HUES48 (cell line): ENCODE data around the gene TMEM240.
"Not testable (repeated sequence)": the region's sequence is repeated elsewhere in the genome, so short reads cannot be mapped to it uniquely, and the experiment has no call there.

Experiments
- H3K27ac ChIP-seq: one replicate; pipeline ENCODE4 v1.7.0; 2013; ENCODE audit warnings: low read depth, low read length, inconsistent platforms
- H3K27me3 ChIP-seq: 2 replicates; pipeline ENCODE4 v1.6.1; 2013; ENCODE audit warnings: mild to moderate bottlenecking, low read length; ENCODE audit not compliant: control insufficient read depth, insufficient read depth
- H3K36me3 ChIP-seq: 2 replicates; pipeline ENCODE4 v1.6.1; 2013; ENCODE audit warnings: low read length; ENCODE audit not compliant: control insufficient read depth, insufficient read depth
- H3K4me1 ChIP-seq: 2 replicates; pipeline ENCODE4 v1.6.1; 2013; ENCODE audit warnings: mild to moderate bottlenecking, low read length; ENCODE audit not compliant: control insufficient read depth, insufficient read depth
- H3K4me3 ChIP-seq: 2 replicates; pipeline ENCODE4 v1.5.1; 2013; ENCODE audit warnings: mild to moderate bottlenecking, low read depth, low read length
- H3K9ac ChIP-seq: 2 replicates; pipeline ENCODE4 v1.6.1; 2013; ENCODE audit warnings: mild to moderate bottlenecking, low read depth, low read length, moderate library complexity
- H3K9me3 ChIP-seq: 2 replicates; pipeline ENCODE4 v1.6.1; 2013; ENCODE audit warnings: low read length; ENCODE audit not compliant: control insufficient read depth, insufficient read depth

TMEM240 gene

GRCh38 chr1:1538334-1538733 is 2.1 kb downstream of the TMEM240 start:
- no peak overlapping the region for H3K4me3 ChIP-seq
- H3K9ac ChIP-seq: no peak overlapping the region
- no peak overlapping the region for H3K27ac ChIP-seq
- H3K9me3 ChIP-seq: no peaks in the 10 kb centered on the region
- H3K36me3 ChIP-seq: peaks cover 32% of the 10 kb centered on the region
- H3K27me3 ChIP-seq: no peaks in the 10 kb centered on the region
- no peaks in the 10 kb centered on the region for H3K4me1 ChIP-seq

- Histone ChIP-seq H3K36me3 (peaks cover 26% of the 10 kb centered on the region), H3K4me3 (no peak overlapping the region), H3K9me3 (no peaks in the 10 kb centered on the region)
These were observed 2.7 kb downstream of the TMEM240 start for GRCh38 chr1:1537626-1538250.

GRCh38 chr1:1536938-1537546 is 3.4 kb downstream of the TMEM240 start:
- Histone ChIP-seq H3K36me3 (peaks cover 23% of the 10 kb centered on the region), H3K9ac (no peak overlapping the region)

More at GRCh38 chr1:1537626-1538250, 2.7 kb downstream of the TMEM240 start:
- Histone ChIP-seq H3K27ac (no peak overlapping the region), H3K9ac (no peak overlapping the region), H3K4me1 (no peaks in the 10 kb centered on the region), H3K27me3 (no peaks in the 10 kb centered on the region)

GRCh38 chr1:1536019-1536937 is 4.1 kb downstream of the TMEM240 start:
- Histone ChIP-seq H3K9ac (no peak overlapping the region), H3K27me3 (no peaks in the 10 kb centered on the region), H3K4me3 (no peak overlapping the region), H3K36me3 (peaks cover 15% of the 10 kb centered on the region), H3K4me1 (no peaks in the 10 kb centered on the region), H3K9me3 (no peaks in the 10 kb centered on the region; the same call in 1 of the 2 replicates), H3K27ac (no peak overlapping the region)

More at GRCh38 chr1:1536938-1537546, 3.4 kb downstream of the TMEM240 start:
- Histone ChIP-seq H3K4me3 (no peak overlapping the region), H3K9me3 (no peaks in the 10 kb centered on the region; the same call in 1 of the 2 replicates), H3K4me1 (no peaks in the 10 kb centered on the region), H3K27me3 (no peaks in the 10 kb centered on the region), H3K27ac (no peak overlapping the region)

- H3K4me1 ChIP-seq: no peaks in the 10 kb centered on the region
- no peak overlapping the region for H3K4me3 ChIP-seq
- no peaks in the 10 kb centered on the region for H3K27me3 ChIP-seq
- H3K36me3 ChIP-seq: peaks cover 13% of the 10 kb centered on the region
- H3K9ac ChIP-seq: no peak overlapping the region
- no peaks in the 10 kb centered on the region; the same call in 1 of the 2 replicates for H3K9me3 ChIP-seq
- no peak overlapping the region for H3K27ac ChIP-seq
These were observed 5.0 kb downstream of the TMEM240 start for GRCh38 chr1:1535201-1536018.

GRCh38 chr1:1534401-1535154 is 5.8 kb downstream of the TMEM240 start:
- H3K4me1 ChIP-seq: no peaks in the 10 kb centered on the region
- H3K4me3 ChIP-seq: no peak overlapping the region
- H3K9me3 ChIP-seq: no peaks in the 10 kb centered on the region; the same call in 1 of the 2 replicates
- no peak overlapping the region for H3K9ac ChIP-seq
- H3K27ac ChIP-seq: no peak overlapping the region
- H3K36me3 ChIP-seq: peaks cover 20% of the 10 kb centered on the region
- H3K27me3 ChIP-seq: no peaks in the 10 kb centered on the region

GRCh38 chr1:1533894-1534291 is 6.5 kb downstream of the TMEM240 start:
- H3K9ac ChIP-seq, H3K4me3 ChIP-seq, H3K27ac ChIP-seq, H3K4me1 ChIP-seq, H3K9me3 ChIP-seq, H3K27me3 ChIP-seq: not testable (repeated sequence)
- H3K36me3 ChIP-seq: peaks cover 26% of the 10 kb centered on the region

GRCh38 chr1:1533176-1533893 is 7.1 kb downstream of the TMEM240 start:
- H3K9ac ChIP-seq, H3K9me3 ChIP-seq, H3K27ac ChIP-seq, H3K4me1 ChIP-seq, H3K27me3 ChIP-seq, H3K4me3 ChIP-seq: not testable (repeated sequence)
- H3K36me3 ChIP-seq: peaks cover 26% of the 10 kb centered on the region

- peaks cover 30% of the 10 kb centered on the region for H3K36me3 ChIP-seq
- H3K4me3 ChIP-seq: no peak overlapping the region
- no peaks in the 10 kb centered on the region for H3K4me1 ChIP-seq
- no peaks in the 10 kb centered on the region for H3K27me3 ChIP-seq
- H3K9ac ChIP-seq: no peak overlapping the region
- no peak overlapping the region for H3K27ac ChIP-seq
- H3K9me3 ChIP-seq: no peaks in the 10 kb centered on the region; the same call in 1 of the 2 replicates
These were observed 8.5 kb downstream of the TMEM240 start for GRCh38 chr1:1531947-1532346.
